Spleen (tissue), 11 donors: ENCODE measurements around the gene PAM. TPM values are rescaled to one million over a fixed set of nuclear protein-coding genes. Genes with fewer than 3 reads are reported as not detected.

Experiments used
- DNase-seq: peaks from one replicate; pipeline ENCODE4 v3.0.0-alpha.2; 2020
- H3K27ac ChIP-seq, 8 donors: fragments of 200-600 bp; sonication (generic) in 7 of 8; 1 replicate in 4 of 8; 2 replicates in 4 of 8; pipeline versions ENCODE4 v1.5.0 to v1.8.0; 2016 to 2021; ENCODE audit warnings: inconsistent platforms in 4 of 8, mild to moderate bottlenecking in 4 of 8, moderate library complexity in 1 of 8
- H3K27me3 ChIP-seq, 7 donors: fragments of 200-600 bp; sonication (generic) in 6 of 7; replicated peaks in 1 of 7; 1 replicate in 4 of 7; 2 replicates in 3 of 7; pipeline versions ENCODE4 v1.5.0 to v1.8.0; 2016 to 2021; ENCODE audit warnings: inconsistent platforms in 3 of 7, mild to moderate bottlenecking in 1 of 7
- H3K36me3 ChIP-seq, 6 donors: fragments of 200-600 bp; sonication (generic) in 5 of 6; 1 replicate in 4 of 6; 2 replicates in 2 of 6; pipeline versions ENCODE4 v1.5.0 to v1.8.0; 2016 to 2021; ENCODE audit warnings: inconsistent platforms in 2 of 6
- H3K4me1 ChIP-seq, 6 donors: fragments of 200-600 bp; sonication (generic) in 5 of 6; 1 replicate in 3 of 6; 2 replicates in 3 of 6; pipeline versions ENCODE4 v1.5.0 to v1.8.0; 2016 to 2021; ENCODE audit warnings: inconsistent platforms in 3 of 6
- H3K4me3 ChIP-seq, 8 donors: fragments of 200-600 bp; sonication (generic) in 7 of 8; 1 replicate in 4 of 8; 2 replicates in 4 of 8; pipeline versions ENCODE4 v1.5.0 to v1.8.0; 2016 to 2021; ENCODE audit warnings: inconsistent platforms in 4 of 8, mild to moderate bottlenecking in 4 of 8, moderate library complexity in 2 of 8
- H3K9me3 ChIP-seq, 8 donors: fragments of 200-600 bp; sonication (generic) in 7 of 8; 1 replicate in 4 of 8; 2 replicates in 4 of 8; pipeline versions ENCODE4 v1.5.0 to v1.8.0; 2016 to 2021; ENCODE audit warnings: inconsistent platforms in 4 of 8
- POLR2A ChIP-seq, 3 donors: fragments of 450-650 bp; IDR thresholded peaks; one replicate each; pipeline ENCODE4 v1.5.1; 2017; ENCODE audit warnings: antibody characterized with exemption in 3 of 3, mild to moderate bottlenecking in 1 of 3
- POLR2AphosphoS5 ChIP-seq, 3 donors: sonication (generic); formaldehyde crosslinking; IDR thresholded peaks; one replicate each; pipeline ENCODE4 v1.5.1; 2017; ENCODE audit warnings: antibody characterized with exemption in 3 of 3
- WGBS, 5 donors: extraction: QIAGEN DNeasy Blood & Tissue Kit in 3 of 5; methylation state at CpG; one replicate each; pipeline versions ENCODE4 v1.1.5 to v1.1.7; 2013 to 2018; 5-methylcytosine and 5-hydroxymethylcytosine counted together
- intact Hi-C: fragments of 100-400 bp; cut with DNase I; formaldehyde crosslinking; loops from one replicate; pipeline ENCODE4 v1.15.0; 2023; ENCODE audit warnings: low total_unique reads
- polyA plus RNA-seq, 3 donors: library from polyadenylated mRNA; stranded (reverse); fragments of 200-250 nt; gene quantifications; one replicate each; pipeline ENCODE4 v1.2.1, GENCODE V29; 2013
- total RNA-seq, 7 donors: library from RNA; depleted of rRNA in 3 of 7; stranded (reverse); fragments of >200 nt in 3 of 7; fragmentation: NEBNext Ultra II Directional in 4 of 7; extraction: Animal tissue kit (Norgen Biotek cat#: 25700) in 4 of 7; gene quantifications; one replicate each; pipeline versions ENCODE4 v1.1.0 to v1.2.1, GENCODE V29; 2016 to 2021
- TF ChIP-seq, protein P1 (sequence below), 11 experiments: fragments of 200-600 bp in 7 of 11; fragments of 450-650 bp in 4 of 11; sonication (generic) in 4 of 11; IDR thresholded peaks in 8 of 11; conservative IDR thresholded peaks in 3 of 11; 1 replicate in 7 of 11; 2 replicates in 4 of 11; pipeline versions ENCODE4 v1.4.0 to v1.8.0; 2016 to 2021; ENCODE audit warnings: antibody characterized with exemption in 11 of 11, inconsistent platforms in 4 of 11, mild to moderate bottlenecking in 1 of 11
- donor health status: healthy with polysubstance abuse.
- donor health status: DM: no; HTN: no; CAD: no; lungs with moderate emphysema.
- donor health status: DM: no; HTN: no; CAD: no.
- donor health status: Bipolar disorder and iron deficiency.
- donor health status: healthy.
- donor health status: DM: no; HTN: no; CAD: no.
- donor health status: DM: yes; HTN: yes; CAD: no.

The PAM gene
- total and polyA plus RNA-seq, 10 donors: 37.4 to 155 (median 110) TPM

DNA sequence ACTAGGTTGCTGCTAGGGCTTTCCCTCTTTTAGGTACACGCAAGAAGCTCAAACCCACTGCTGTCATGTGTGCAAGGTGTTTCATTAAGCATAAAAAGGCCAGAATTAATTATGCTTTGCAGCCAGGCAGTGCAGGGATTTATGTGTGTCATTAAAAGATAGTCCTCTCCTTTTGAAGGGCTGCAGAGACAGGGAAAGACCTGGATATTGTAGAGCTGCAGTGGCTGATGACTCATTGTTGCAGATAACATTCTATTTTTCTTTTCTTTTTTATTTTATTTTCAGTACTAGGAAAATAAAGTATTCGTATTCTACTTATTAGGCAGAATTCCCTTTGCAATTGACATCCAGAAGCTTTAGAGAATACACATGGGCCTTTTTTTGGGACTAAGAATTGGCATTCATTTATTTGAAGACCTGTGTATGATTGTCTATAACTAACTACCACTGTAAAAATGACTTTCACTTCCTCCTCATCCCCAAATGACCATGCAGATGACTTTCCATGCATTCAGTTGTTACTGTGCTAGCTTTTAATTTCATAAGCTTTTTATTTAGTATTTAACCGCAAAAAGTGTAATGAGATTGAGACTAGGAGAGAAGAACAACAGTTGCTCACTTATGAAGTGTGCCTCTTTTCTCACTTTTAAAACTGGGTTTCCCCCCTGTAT is 113.0 kb downstream of the PAM start:
- no peak for TF ChIP-seq POLR2A (IDR thresholded peaks at IDR 0.05)
- no peak for TF ChIP-seq POLR2AphosphoS5 (IDR thresholded peaks at IDR 0.05)
- TF ChIP-seq, protein P1, sequence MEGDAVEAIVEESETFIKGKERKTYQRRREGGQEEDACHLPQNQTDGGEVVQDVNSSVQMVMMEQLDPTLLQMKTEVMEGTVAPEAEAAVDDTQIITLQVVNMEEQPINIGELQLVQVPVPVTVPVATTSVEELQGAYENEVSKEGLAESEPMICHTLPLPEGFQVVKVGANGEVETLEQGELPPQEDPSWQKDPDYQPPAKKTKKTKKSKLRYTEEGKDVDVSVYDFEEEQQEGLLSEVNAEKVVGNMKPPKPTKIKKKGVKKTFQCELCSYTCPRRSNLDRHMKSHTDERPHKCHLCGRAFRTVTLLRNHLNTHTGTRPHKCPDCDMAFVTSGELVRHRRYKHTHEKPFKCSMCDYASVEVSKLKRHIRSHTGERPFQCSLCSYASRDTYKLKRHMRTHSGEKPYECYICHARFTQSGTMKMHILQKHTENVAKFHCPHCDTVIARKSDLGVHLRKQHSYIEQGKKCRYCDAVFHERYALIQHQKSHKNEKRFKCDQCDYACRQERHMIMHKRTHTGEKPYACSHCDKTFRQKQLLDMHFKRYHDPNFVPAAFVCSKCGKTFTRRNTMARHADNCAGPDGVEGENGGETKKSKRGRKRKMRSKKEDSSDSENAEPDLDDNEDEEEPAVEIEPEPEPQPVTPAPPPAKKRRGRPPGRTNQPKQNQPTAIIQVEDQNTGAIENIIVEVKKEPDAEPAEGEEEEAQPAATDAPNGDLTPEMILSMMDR (IDR thresholded peaks at IDR 0.05 in 8 of 11, conservative IDR thresholded peaks at IDR 0.05 in 3 of 11): no peak
- Histone ChIP-seq H3K9me3 (no peaks in the 10 kb centered on the region), H3K4me1 (peaks cover 0 to 49% (median 26%) of the 10 kb centered on the region in 6 donors), H3K36me3 (peaks cover 0 to 10% (median 0%) of the 10 kb centered on the region in 6 donors), H3K27ac (no peak overlapping the region), H3K27me3 (peaks cover 0 to 20% (median 0%) of the 10 kb centered on the region in 7 donors), H3K4me3 (no peak overlapping the region)
- DNase-seq: no peak
- intact Hi-C loops: no loop called here
- 87 to 96% (median 90%) methylated on average over 3 of the region's 3 CpGs for WGBS, 5 donors

DNA sequence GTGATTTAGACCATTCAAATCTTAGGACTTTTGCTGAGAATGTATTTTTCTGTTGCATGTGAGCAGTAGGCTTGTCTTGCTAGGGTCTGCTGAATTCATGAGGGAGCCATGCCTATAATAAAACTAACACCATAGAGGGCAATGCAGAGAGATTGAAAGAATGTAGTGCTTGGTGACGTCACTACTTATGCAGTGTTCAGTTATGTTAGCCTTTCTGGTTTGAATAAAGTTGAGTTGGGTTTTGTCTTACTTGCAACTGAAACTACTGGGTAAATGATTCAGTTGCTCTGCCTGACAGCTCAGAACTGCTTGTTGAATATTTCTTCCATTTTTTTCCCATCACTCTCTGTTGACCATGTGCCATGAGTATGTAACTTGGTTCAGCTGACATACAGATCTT is 114.1 kb downstream of the PAM start:
- peaks cover 0 to 20% (median 0%) of the 10 kb centered on the region in 7 donors for H3K27me3 ChIP-seq
- H3K4me3 ChIP-seq: no peak overlapping the region
- H3K9me3 ChIP-seq: no peaks in the 10 kb centered on the region
- H3K36me3 ChIP-seq: peaks cover 0 to 10% (median 0%) of the 10 kb centered on the region in 6 donors
- H3K4me1 ChIP-seq: peaks cover 0 to 46% (median 22%) of the 10 kb centered on the region in 6 donors
- 86 to 97% (median 92%) methylated on average over 1 of the region's 1 CpG for WGBS, 5 donors
- intact Hi-C loops: no loop called here
- H3K27ac ChIP-seq: no peak overlapping the region
- TF ChIP-seq POLR2AphosphoS5 (IDR thresholded peaks at IDR 0.05) (no peak), POLR2A (IDR thresholded peaks at IDR 0.05) (no peak)
- TF ChIP-seq, protein P1 (IDR thresholded peaks at IDR 0.05 in 8 of 11, conservative IDR thresholded peaks at IDR 0.05 in 3 of 11): no peak
- no peak for DNase-seq

DNA sequence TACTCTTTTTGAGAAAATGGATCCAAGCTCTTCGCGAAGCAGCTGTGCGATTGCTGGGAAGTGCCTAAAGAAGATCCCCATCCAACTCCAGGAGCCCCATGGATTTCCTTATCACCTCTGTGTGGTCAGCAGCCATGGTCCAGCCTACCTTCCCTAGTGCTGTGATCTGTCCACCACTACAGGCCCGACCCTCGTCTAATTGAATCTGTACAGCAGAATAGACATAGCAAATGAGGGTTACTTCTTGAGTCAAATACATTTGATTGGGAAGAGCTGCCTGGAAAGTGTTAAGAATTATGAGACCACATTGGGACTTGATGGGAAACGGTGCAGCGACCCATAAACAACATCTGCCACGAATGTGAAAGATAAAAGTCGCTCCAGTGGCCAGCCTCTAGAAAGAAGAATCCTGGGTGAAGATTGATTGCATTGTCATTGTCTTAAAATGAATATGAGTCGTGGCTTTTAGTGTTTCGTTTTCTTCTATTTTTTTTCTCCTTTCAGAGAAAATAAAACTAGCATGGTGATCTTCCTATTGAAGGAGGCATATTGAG is 118.4 kb downstream of the PAM start:
- 85 to 92% (median 90%) methylated on average over 11 of the region's 11 CpGs for WGBS, 5 donors
- H3K36me3 ChIP-seq: peaks cover 0 to 10% (median 0%) of the 10 kb centered on the region in 6 donors
- TF ChIP-seq POLR2A (IDR thresholded peaks at IDR 0.05) (no peak), POLR2AphosphoS5 (IDR thresholded peaks at IDR 0.05) (no peak)
- TF ChIP-seq, protein P1 (IDR thresholded peaks at IDR 0.05 in 8 of 11, conservative IDR thresholded peaks at IDR 0.05 in 3 of 11): no peak
- intact Hi-C loops: no loop called here
- no peaks in the 10 kb centered on the region for H3K9me3 ChIP-seq
- H3K27ac ChIP-seq: no peak overlapping the region
- DNase-seq: no peak
- peaks cover 0 to 5% (median 0%) of the 10 kb centered on the region in 6 donors for H3K4me1 ChIP-seq
- H3K4me3 ChIP-seq: no peak overlapping the region
- no peaks in the 10 kb centered on the region for H3K27me3 ChIP-seq

DNA sequence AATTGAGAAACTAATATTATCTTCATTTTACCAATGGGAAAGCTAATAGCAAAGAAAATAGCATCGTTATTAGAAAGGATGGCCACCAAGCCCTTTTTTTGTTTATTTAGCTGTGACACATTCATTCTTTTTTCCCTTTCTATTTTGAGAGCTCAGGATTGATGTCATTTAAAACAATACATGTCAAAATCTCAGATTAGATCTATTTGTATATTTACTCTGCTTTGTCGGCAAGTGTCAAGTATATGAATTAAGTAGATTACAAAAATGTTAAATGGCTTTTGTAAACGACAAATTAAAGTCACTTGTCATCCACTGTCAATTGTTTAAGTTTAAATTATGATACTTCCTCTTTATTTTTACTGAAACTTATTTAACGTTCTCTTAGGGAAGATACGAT is 118.9 kb downstream of the PAM start:
- intact Hi-C loops: no loop called here
- peaks cover 0 to 7% (median 0%) of the 10 kb centered on the region in 6 donors for H3K36me3 ChIP-seq
- H3K4me3 ChIP-seq: no peak overlapping the region
- H3K27ac ChIP-seq: no peak overlapping the region
- H3K4me1 ChIP-seq: peaks cover 0 to 3% (median 0%) of the 10 kb centered on the region in 6 donors
- no peaks in the 10 kb centered on the region for H3K9me3 ChIP-seq
- TF ChIP-seq POLR2AphosphoS5 (IDR thresholded peaks at IDR 0.05): no peak
- TF ChIP-seq, protein P1 (IDR thresholded peaks at IDR 0.05 in 8 of 11, conservative IDR thresholded peaks at IDR 0.05 in 3 of 11): no peak
- TF ChIP-seq POLR2A (IDR thresholded peaks at IDR 0.05): no peak
- no peaks in the 10 kb centered on the region for H3K27me3 ChIP-seq
- WGBS, 5 donors: 49 to 69% (median 64%) methylated on average over 5 of the region's 5 CpGs
- DNase-seq: no peak
